Activated CD4-positive, CD25-positive, alpha-beta regulatory T cell treated with anti-CD3 and anti-CD28 coated beads, Interleukin-2, amount 50 U/mL, for 72 hours (primary cell): ENCODE results near the gene NHLH1.
"Not testable (repeated sequence)": the region's sequence is repeated elsewhere in the genome, so short reads cannot be mapped to it uniquely, and the experiment has no call there.

Experiments used
- DNase-seq: peaks from one replicate; pipeline ENCODE4 v3.0.0; 2021

Gene NHLH1

GRCh38 chr1:160388406-160388805 is 21.5 kb downstream of the NHLH1 start:
- DNase-seq, result not testable (repeated sequence)

GRCh38 chr1:160394673-160395072 is 27.8 kb downstream of the NHLH1 start:
- DNase-seq, result no peak

GRCh38 chr1:160397651-160398050 is 30.8 kb downstream of the NHLH1 start:
- no peak for DNase-seq

GRCh38 chr1:160398823-160399222 is 32.0 kb downstream of the NHLH1 start:
- DNase-seq, result no peak

- no peak for DNase-seq
Measured at GRCh38 chr1:160399544-160400222, 32.8 kb downstream of the NHLH1 start.

- no peak for DNase-seq
Measured at GRCh38 chr1:160400223-160400645, 33.4 kb downstream of the NHLH1 start, which contains the start of gene VANGL2. VANGL2 (plus strand) TSS chr1:160400564; CDS start chr1:160415838, 15,274 bp downstream.

- DNase-seq, result no peak
Measured at GRCh38 chr1:160400646-160401486, 34.0 kb downstream of the NHLH1 start.

- no peak for DNase-seq
Measured at GRCh38 chr1:160401487-160401805, 34.6 kb downstream of the NHLH1 start.

- no peak for DNase-seq
Measured at GRCh38 chr1:160402001-160402795, 35.3 kb downstream of the NHLH1 start.

GRCh38 chr1:160403244-160403643 is 36.4 kb downstream of the NHLH1 start:
- no peak for DNase-seq

- DNase-seq, result no peak
Measured at GRCh38 chr1:160404094-160404493, 37.2 kb downstream of the NHLH1 start.

- DNase-seq, result no peak
Measured at GRCh38 chr1:160405331-160405877, 38.5 kb downstream of the NHLH1 start.

GRCh38 chr1:160406131-160406968 is 39.5 kb downstream of the NHLH1 start:
- DNase-seq, result no peak

GRCh38 chr1:160407839-160408801 is 41.2 kb downstream of the NHLH1 start:
- DNase-seq, result no peak

- DNase-seq, result no peak
Measured at GRCh38 chr1:160408864-160409263, 42.0 kb downstream of the NHLH1 start.

GRCh38 chr1:160409486-160409885 is 42.6 kb downstream of the NHLH1 start:
- DNase-seq, result no peak

- no peak for DNase-seq
Measured at GRCh38 chr1:160410406-160411005, 43.6 kb downstream of the NHLH1 start.

- DNase-seq, result no peak
Measured at GRCh38 chr1:160411271-160412027, 44.6 kb downstream of the NHLH1 start.

GRCh38 chr1:160412028-160412362 is 45.1 kb downstream of the NHLH1 start:
- DNase-seq, result no peak

- DNase-seq, result no peak
Measured at GRCh38 chr1:160413716-160414115, 46.8 kb downstream of the NHLH1 start.
